B cell (primary cell): ENCODE measurements around the gene BANP. TPM values are rescaled to one million over a fixed set of nuclear protein-coding genes. Genes with fewer than 3 reads are reported as not detected.

Experiments
- ATAC-seq: fragments of 200-7000 bp; cut with Tn5 transposase; one replicate; pipeline ENCODE4 v1.10.0; 2021; ENCODE audit warnings: low read depth, mild to moderate bottlenecking, moderate number of reproducible peaks, moderate library complexity
- CTCF ChIA-PET: fragments of 350-600 bp; sonication (Branson Sonifier 250); formaldehyde crosslinking; loops from one replicate; lab custom pipeline; 2021; ENCODE audit warnings: antibody characterized with exemption, inconsistent platforms; lab: Charles Lee
- POLR2A ChIA-PET: fragments of 350-600 bp; sonication (Branson Sonifier 250); formaldehyde crosslinking; loops from one replicate; lab custom pipeline; 2021; ENCODE audit warnings: antibody characterized with exemption; lab: Charles Lee
- DNase-seq: peaks from one replicate; pipeline ENCODE4 v3.0.0; 2013
- H2AFZ ChIP-seq: 2 replicates; pipeline ENCODE4 v1.6.1; 2012; ENCODE audit warnings: mild to moderate bottlenecking, low read depth, low read length; ENCODE audit not compliant: insufficient read depth, poor library complexity, severe bottlenecking
- H3K27ac ChIP-seq, 2 donors: 1 replicate in 1 of 2; 2 replicates in 1 of 2; pipeline ENCODE4 v1.5.1; 2012 to 2013; ENCODE audit warnings: low read length in 2 of 2, mild to moderate bottlenecking in 2 of 2, moderate library complexity in 1 of 2
- H3K27me3 ChIP-seq, 4 experiments: fragments of 200-600 bp in 1 of 4; sonication (generic) in 1 of 4; replicated peaks in 1 of 4; 1 replicate in 2 of 4; 2 replicates in 2 of 4; pipeline versions ENCODE4 v1.6.1 to v1.7.0; 2013 to 2016; ENCODE audit warnings: low read length in 3 of 4, mild to moderate bottlenecking in 2 of 4, mixed read lengths in 1 of 4, moderate library complexity in 1 of 4; ENCODE audit not compliant: insufficient read depth in 4 of 4, control insufficient read depth in 3 of 4; ENCODE audit errors: control extremely low read depth in 1 of 4
- H3K36me3 ChIP-seq, 2 experiments: replicated peaks in 1 of 2; 1 replicate in 1 of 2; 2 replicates in 1 of 2; pipeline versions ENCODE4 v1.6.1 to v1.7.1; 2013; ENCODE audit warnings: low read length in 1 of 2; ENCODE audit not compliant: insufficient read depth in 2 of 2, control insufficient read depth in 1 of 2; ENCODE audit errors: control extremely low read depth in 1 of 2, extremely low read depth in 1 of 2
- H3K4me1 ChIP-seq, 2 donors: fragments of 200-600 bp in 1 of 2; sonication (generic) in 1 of 2; 1 replicate in 1 of 2; 2 replicates in 1 of 2; pipeline versions ENCODE4 v1.5.1 to v1.6.1; 2013 to 2017; ENCODE audit warnings: low read length in 2 of 2; ENCODE audit not compliant: control insufficient read depth in 2 of 2, insufficient read depth in 2 of 2
- H3K4me2 ChIP-seq: replicated peaks from 2 replicates; pipeline ENCODE3; 2012; ENCODE audit warnings: mild to moderate bottlenecking, low read depth, low read length; ENCODE audit not compliant: poor library complexity, severe bottlenecking
- H3K4me3 ChIP-seq, 5 experiments: fragments of 200-600 bp in 1 of 5; sonication (generic) in 1 of 5; 1 replicate in 3 of 5; 2 replicates in 2 of 5; pipeline versions ENCODE4 v1.5.1 to v1.7.0; 2011 to 2016; ENCODE audit warnings: low read length in 4 of 5, mild to moderate bottlenecking in 4 of 5, low read depth in 2 of 5, control low read depth in 1 of 5, moderate library complexity in 1 of 5; ENCODE audit not compliant: insufficient read depth in 1 of 5; ENCODE audit errors: control extremely low read depth in 1 of 5, extremely low read depth in 1 of 5
- H3K79me2 ChIP-seq: fragments of 200-600 bp; sonication (generic); one replicate; pipeline ENCODE4 v1.6.0; 2016; ENCODE audit warnings: low read length; ENCODE audit not compliant: control insufficient read depth, insufficient read depth
- H3K9ac ChIP-seq: fragments of 200-600 bp; sonication (generic); 2 replicates; pipeline ENCODE4 v1.6.1; 2017; ENCODE audit warnings: mild to moderate bottlenecking, low read length, moderate library complexity
- H3K9me3 ChIP-seq, 3 donors: one replicate each; pipeline versions ENCODE4 v1.6.1 to v1.7.1; 2013; ENCODE audit warnings: low read length in 2 of 3; ENCODE audit not compliant: control insufficient read depth in 2 of 3, insufficient read depth in 1 of 3; ENCODE audit errors: control extremely low read depth in 1 of 3
- H4K20me1 ChIP-seq: 2 replicates; pipeline ENCODE4 v1.6.0; 2012; ENCODE audit warnings: mild to moderate bottlenecking, low read length; ENCODE audit not compliant: insufficient read depth, control insufficient read depth, poor library complexity, severe bottlenecking
- H3K27ac Mint-ChIP-seq: one replicate; pipeline ENCODE4 v1.8.0; 2021; ENCODE audit warnings: mixed read lengths
- H3K27me3 Mint-ChIP-seq: one replicate; pipeline ENCODE4 v1.8.0; 2021; ENCODE audit warnings: mixed read lengths
- H3K4me1 Mint-ChIP-seq: one replicate; pipeline ENCODE4 v1.8.0; 2021; ENCODE audit warnings: mixed read lengths
- H3K4me3 Mint-ChIP-seq: one replicate; pipeline ENCODE4 v1.8.0; 2021; ENCODE audit warnings: mixed read lengths
- H3K9me3 Mint-ChIP-seq: one replicate; pipeline ENCODE4 v1.8.0; 2022; ENCODE audit warnings: mixed read lengths; ENCODE audit not compliant: insufficient read depth
- CTCF ChIP-seq: fragments of 200-600 bp; IDR thresholded peaks from one replicate; pipeline ENCODE4 v1.8.0; 2022; ENCODE audit warnings: antibody characterized with exemption, mild to moderate bottlenecking
- EZH2 ChIP-seq: IDR thresholded peaks from 2 replicates; pipeline ENCODE4 v1.6.1; 2012; ENCODE audit warnings: borderline replicate concordance, low read depth, mild to moderate bottlenecking, moderate library complexity, low read length; ENCODE audit not compliant: insufficient read depth, poor library complexity, severe bottlenecking
- WGBS: methylation state at CpG from one replicate; pipeline ENCODE4 v1.1.5; 2013; ENCODE audit warnings: missing lambda C conversion rate; ENCODE audit not compliant: insufficient coverage; 5-methylcytosine and 5-hydroxymethylcytosine counted together
- intact Hi-C: fragments of 100-400 bp; cut with micrococcal nuclease; formaldehyde crosslinking; loops from one replicate; pipeline ENCODE4 v1.10.0; 2022
- polyA plus RNA-seq: library from polyadenylated mRNA; depleted of rRNA; stranded (reverse); fragments of >200 nt; gene quantifications from 2 replicates; pipeline ENCODE4 v1.2.3, GENCODE V29; 2012
- total RNA-seq, 2 donors: library from RNA; stranded (reverse); fragments of 120-200 nt in 1 of 2; gene quantifications; 1 replicate in 1 of 2; 2 replicates in 1 of 2; pipeline versions ENCODE4 v1.2.3 to v1.2.4, GENCODE V29; 2013 to 2022

Gene BANP
- total and polyA plus RNA-seq, 2 donors (not counting 1 experiment from before 2014, with no cell fraction given) = 44.4 to 181 TPM

- peaks cover 54% of the 10 kb centered on the region for H3K4me1 Mint-ChIP-seq
- Histone ChIP-seq H3K36me3 (peaks cover 4% of the 10 kb centered on the region in 2 experiments), H3K9me3 (peaks cover 6 to 12% (median 7%) of the 10 kb centered on the region in 3 donors), H3K27me3 (no peaks in the 10 kb centered on the region), H3K9ac (peak overlapping the region; percentile 27), H4K20me1 (peaks cover 87% of the 10 kb centered on the region), H3K4me3 (peak overlapping the region in 2 of 5 experiments; percentile 12 to 26), H2AFZ (peak overlapping the region; percentile 23), H3K4me2 (peak overlapping the region; percentile 59), H3K79me2 (peaks cover 99% of the 10 kb centered on the region), H3K27ac (peak overlapping the region in 1 of 2 donors; percentile 53), H3K4me1 (peaks cover 16 to 21% of the 10 kb centered on the region in 2 donors)
- no peak for TF ChIP-seq EZH2
- H3K27ac Mint-ChIP-seq = peak overlapping the region; percentile 62
- no peaks in the 10 kb centered on the region for H3K9me3 Mint-ChIP-seq
- ChIA-PET CTCF (no interaction called here), POLR2A (interaction anchor here (0.6 to 1.8 kb wide), 3 partner anchors 10 to 25 kb away, joined by 3 to 4 read pairs (median 3); no protein-coding TSS in a partner anchor)
- 19% methylated on average over 10 of the region's 14 CpGs for WGBS
- no peaks in the 10 kb centered on the region for H3K27me3 Mint-ChIP-seq
- intact Hi-C loops = no loop called here
- ATAC-seq (peak; percentile 28), DNase-seq (no peak)
- peak overlapping the region; percentile 73 for H3K4me3 Mint-ChIP-seq
Observed at GRCh38 chr16:87966685-87967185, 15.5 kb downstream of the BANP start.

GRCh38 chr16:87968541-87968940, 17.3 kb downstream of the BANP start:
- Histone ChIP-seq H3K9ac (no peak overlapping the region), H3K4me2 (no peak overlapping the region), H3K79me2 (peaks cover 99% of the 10 kb centered on the region), H4K20me1 (peaks cover 86% of the 10 kb centered on the region), H3K9me3 (peaks cover 7 to 18% (median 11%) of the 10 kb centered on the region in 3 donors), H3K4me1 (peaks cover 11 to 16% of the 10 kb centered on the region in 2 donors), H3K27ac (no peak overlapping the region), H2AFZ (no peak overlapping the region), H3K4me3 (no peak overlapping the region), H3K27me3 (no peaks in the 10 kb centered on the region), H3K36me3 (peaks cover 4% of the 10 kb centered on the region in 2 experiments)
- Mint-ChIP-seq H3K27me3 (no peaks in the 10 kb centered on the region), H3K27ac (no peak overlapping the region), H3K4me3 (no peak overlapping the region), H3K9me3 (peaks cover 2% of the 10 kb centered on the region), H3K4me1 (peaks cover 48% of the 10 kb centered on the region)
- TF ChIP-seq CTCF = no peak
- no peak for TF ChIP-seq EZH2
- WGBS = 98% methylated on average over 5 of the region's 7 CpGs
- no peak for DNase-seq
- intact Hi-C loops = no loop called here
- ChIA-PET CTCF (interaction anchor here (0.8 kb wide), 1 partner anchor 14 kb away, joined by 4 read pairs; no protein-coding TSS in a partner anchor), POLR2A (interaction anchor here (0.7 kb wide), 1 partner anchor 8 kb away, joined by 3 read pairs; no protein-coding TSS in a partner anchor)
- no peak for ATAC-seq
